GM18519 (cell line): ENCODE data around the gene PTGER3.
A peak's percentile ranks its signal among the peaks of the same experiment; 100 is the strongest.
"Not testable (repeated sequence)": the region's sequence is repeated elsewhere in the genome, so short reads cannot be mapped to it uniquely, and the experiment has no call there.

Source experiments
- ATAC-seq: cut with Tn5 transposase; IDR thresholded peaks from one replicate; pipeline ENCODE4 v1.9.1; 2021; ENCODE audit warnings: mild to moderate bottlenecking, moderate library complexity; ENCODE audit not compliant: unreplicated experiment, low FRiP score

The PTGER3 gene

DNA sequence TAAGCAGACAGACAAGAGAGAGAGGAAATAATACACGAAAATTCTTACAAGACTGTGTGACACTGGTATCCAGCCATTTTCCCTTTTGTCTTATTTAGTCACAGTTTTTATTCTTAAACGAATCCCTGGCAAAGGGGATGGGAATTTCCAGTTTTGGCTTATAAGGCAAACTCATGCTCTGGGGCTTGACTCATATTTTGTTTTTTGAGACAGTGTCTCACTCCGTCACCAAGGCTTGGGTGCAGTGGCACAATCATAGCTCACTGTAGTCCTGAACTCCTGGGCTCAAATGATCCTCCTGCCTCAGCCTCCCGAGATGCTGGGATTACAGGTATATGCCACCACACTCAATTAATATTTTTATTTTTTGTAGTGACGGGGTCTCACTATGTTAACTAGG is 31.9 kb downstream of the PTGER3 start:
- no peak for ATAC-seq

DNA sequence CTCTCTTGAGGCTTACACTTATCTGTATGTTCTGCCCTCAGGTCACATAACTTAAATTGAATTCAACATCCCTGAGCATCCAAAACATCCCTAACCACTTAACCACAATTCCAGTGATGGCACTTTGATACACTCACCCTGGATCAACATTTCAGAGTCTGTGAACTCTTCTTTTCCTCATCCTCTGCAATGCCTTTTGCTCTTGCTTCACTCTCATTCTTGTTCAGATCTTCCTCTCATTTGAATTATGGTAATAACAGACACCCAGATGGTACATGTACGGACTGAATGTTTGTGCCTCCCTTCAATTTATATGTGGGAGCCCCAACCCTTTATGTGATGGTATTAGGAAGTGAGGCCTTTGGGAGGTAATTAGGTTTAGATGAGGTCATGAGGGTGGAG is 33.4 kb downstream of the PTGER3 start:
- no peak for ATAC-seq

DNA sequence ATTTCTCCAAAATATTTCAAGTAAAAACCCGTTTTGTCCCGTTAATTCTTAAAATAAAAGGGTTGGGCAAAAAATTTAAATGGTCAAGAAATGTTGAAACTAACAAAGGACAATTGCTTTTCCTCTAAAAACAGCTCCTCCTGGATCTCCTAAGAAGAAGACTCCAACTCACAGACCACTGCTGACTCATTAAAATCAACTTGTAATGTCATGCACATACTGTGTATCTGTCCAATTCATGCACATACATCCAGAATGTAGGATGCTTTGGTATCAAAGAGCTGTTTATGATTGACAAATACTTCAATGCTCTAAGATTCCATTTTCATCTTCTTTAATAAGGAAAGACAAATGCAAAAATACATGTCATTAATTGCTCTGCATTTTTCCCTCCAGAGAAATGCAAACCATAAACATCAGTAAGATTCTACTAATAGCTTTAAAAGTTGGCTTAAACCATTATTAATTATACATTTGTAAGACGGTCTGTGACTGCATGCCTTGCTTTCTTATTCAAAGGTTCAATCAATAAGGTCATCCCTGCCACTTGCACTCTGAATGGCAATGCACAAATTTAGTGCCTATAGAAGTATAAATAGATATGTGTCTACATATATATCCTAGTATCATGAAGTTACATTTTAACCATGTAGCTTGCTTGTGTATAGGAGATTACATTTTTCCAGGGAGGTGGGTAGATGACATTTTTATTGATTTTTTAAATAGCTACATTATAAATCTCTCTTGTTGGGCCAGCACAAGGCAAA is 44.7 kb downstream of the PTGER3 start:
- no peak for ATAC-seq

DNA sequence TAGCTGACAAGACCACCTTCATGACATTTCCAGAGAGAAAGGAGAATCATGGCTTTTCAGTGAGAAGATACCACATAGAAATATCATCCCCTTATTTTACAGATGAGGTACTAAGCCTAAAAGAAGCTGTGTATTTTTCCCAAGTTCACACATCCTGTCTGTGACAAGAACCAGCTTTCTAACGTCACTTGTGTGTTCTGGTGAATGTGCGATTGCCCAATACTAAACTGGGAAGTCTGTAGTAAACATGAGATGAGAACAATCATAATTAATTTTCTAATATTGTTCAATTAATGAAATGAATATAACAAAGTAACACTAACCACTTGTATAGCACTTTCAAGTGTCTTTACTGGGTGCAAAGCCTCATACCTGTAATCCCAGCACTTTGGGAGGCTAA is 46.0 kb downstream of the PTGER3 start:
- ATAC-seq = no peak

DNA sequence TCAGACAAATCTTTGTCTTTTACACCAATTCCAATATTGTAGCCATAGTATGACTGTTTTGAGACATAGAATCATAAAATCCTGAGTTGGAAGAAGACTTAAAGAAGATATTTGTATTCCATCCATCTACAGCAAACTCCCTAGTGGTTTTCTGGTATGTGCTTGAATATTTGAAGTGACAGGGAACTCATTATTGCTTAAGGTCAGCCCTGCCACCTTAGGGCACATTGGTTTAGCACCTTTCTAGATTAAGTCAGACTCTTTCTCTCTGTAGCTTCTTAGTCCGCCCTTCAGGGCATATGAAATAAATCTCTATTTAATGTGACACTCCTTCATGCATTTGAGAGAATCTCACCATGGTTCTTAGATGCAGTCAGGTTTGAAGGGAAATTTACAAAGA is 49.8 kb downstream of the PTGER3 start:
- ATAC-seq = no peak

DNA sequence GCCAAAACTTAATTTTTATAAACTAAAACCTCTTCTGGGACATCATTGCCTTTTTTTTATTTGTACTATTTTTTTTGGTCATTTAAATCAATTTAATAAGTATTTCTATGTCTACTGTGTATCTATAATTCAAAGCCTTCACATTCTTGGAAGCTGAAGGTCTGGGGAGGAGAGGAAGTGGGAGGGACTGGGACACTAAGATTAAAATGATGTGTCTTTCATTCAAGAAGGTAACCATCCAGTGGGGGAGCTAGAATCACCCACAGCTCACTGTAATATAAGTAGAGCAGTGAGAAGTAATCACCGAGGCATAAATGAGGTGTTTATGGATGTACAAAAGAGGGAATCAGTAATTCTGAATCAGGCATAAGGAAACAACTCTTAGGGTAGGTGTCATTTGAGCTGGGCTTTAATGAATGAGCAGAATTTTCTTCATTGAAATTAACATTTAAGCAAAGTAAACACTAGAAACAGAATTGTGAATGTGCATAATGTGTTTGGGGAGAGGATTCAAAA is 52.8 kb downstream of the PTGER3 start:
- no peak for ATAC-seq

DNA sequence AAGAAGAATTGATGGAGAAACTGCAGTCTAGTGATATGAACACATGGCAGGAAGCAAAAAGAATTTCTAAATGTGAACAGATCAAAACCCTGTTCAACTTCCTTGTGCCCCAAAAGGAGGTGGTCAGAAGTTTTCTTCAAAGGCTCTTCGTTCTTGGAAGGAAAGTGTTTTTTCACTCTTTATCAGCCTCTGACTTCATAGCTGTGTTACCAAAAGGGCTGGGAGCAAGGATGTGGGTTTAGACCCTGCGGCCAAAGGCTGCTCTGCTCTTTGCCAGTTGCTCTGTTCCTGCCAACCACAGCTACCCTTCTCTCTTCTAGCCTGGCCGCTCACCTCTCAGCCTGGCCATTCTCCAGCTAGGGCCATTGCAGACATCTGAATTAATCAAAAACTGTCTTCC is 53.8 kb downstream of the PTGER3 start:
- ATAC-seq = no peak

DNA sequence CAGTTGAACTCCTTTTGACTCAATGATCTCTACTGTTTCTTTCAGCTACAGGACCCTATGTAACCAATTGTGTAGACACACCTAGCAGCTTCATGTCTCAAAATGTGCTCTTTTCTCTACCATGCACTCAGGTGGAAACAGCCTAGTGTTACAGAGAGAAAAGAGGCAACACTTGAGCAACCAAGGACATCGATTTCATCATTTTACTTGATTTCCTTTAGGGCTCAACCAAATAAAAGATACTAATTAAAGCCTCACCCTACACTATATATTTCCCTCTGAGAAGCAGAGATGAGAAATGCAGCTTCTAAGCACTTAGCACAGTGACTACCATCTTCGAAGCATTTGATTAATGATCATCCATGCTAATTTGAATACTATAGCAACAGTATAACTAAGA is 55.1 kb downstream of the PTGER3 start:
- ATAC-seq = no peak

DNA sequence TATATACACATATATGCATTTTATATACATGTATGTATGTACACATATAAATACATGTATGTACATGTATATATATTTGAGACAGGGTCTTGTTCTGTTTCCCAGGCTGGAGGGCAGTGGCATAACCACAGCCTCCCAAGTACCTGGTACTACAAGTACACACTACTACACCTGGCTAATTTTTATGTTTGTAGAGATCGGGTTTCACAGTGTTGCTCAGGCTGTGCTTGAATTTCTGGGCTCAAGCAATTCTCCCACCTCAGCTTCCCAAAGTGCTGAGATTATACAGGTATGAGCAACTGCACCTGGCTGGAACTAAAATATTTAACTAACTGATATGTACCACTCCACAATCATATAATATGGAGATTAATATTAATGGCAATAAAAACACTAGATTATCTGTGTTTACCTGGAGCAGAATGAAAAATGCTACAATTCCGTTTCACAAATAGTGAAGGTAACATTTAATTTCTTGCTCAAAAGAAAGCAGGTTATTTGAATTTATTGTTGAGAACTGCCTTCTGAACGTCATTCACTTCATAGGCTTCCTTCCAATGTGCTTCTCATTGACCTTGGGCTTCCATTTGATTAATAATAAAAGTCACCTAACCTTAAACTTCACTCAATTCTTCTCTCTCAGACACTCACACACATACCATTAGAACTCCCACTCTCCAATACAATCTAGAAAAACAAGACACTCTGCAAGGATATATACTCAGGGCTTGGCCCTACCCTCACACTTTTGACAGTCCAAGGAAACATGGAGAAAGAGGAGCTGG is 57.0 kb downstream of the PTGER3 start:
- no peak for ATAC-seq

DNA sequence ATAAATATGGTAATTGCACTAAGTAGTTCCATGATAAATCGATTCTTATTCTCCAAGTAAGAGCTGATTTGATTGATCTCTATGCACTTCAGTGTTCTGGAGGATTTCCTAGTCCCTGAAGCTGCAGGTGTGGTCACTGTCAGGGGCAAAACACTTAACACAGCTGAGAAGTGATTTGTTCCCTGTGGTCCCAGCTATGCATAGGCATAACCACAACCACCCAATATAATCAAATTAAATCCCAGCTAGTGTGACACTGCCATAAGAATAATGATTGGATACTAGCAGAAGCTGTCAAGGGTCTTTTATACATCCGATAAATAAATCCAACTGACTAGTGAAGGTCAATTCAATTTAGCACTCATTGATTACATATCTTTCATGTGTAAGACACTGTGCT is 60.1 kb downstream of the PTGER3 start:
- no peak for ATAC-seq

DNA sequence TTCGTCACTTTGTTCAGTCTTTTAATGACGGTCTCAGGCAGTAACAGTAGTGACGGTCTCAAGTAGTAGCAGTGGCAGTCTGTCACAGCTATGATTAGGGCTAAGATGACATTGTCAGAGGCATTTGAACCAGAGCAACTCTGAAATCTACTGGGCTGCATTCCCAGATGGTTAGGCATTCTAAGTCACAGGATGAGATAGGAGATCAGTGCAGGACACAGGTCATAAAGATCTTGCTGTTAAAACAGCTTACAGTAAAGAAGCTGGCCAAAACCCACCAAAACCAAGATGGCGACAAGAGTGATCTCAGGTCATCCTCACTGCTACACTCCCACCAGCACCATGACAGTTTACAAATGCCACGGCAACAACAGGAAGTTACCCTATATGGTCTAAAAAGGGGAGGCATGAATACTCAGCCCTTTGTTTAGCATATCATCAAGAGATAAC is 61.8 kb downstream of the PTGER3 start:
- ATAC-seq = not testable (repeated sequence)

DNA sequence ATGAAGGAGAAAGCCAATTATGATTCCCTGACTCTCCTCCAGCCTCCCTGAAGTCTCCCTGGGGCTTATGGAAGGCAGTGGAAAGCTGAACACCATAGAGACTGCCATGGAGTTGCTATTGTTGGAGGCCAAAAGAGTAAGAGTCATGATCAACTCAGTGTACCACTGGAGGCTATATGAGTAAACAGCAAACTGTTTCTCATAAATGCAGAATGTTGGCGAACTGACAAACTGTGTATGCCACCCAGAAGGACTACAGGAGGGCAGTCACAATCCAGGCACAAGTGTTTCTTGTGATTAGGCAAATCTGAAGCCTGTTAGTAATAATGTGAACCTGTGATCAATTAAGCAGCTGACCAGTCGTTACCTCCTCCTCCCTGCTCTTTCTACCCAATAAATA is 62.3 kb downstream of the PTGER3 start:
- not testable (repeated sequence) for ATAC-seq

DNA sequence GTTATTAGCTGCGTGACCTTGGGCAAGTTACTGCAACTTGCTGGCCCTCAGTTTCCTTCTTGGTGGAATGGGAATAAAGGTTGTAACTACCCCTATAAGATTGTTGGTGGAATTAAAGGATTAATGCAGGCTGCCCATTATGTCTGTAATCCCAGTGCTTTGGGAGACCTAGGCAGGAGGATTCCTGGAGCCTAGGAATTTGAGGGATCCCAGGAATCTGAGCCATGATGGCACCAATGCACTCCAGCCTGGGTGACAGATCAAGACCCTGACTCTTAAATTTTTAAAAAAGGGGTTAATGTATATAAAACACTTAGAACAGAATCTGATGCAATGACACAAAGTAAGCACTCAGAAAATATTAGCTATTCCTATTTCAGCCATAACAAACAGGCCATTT is 67.3 kb downstream of the PTGER3 start:
- ATAC-seq = no peak

DNA sequence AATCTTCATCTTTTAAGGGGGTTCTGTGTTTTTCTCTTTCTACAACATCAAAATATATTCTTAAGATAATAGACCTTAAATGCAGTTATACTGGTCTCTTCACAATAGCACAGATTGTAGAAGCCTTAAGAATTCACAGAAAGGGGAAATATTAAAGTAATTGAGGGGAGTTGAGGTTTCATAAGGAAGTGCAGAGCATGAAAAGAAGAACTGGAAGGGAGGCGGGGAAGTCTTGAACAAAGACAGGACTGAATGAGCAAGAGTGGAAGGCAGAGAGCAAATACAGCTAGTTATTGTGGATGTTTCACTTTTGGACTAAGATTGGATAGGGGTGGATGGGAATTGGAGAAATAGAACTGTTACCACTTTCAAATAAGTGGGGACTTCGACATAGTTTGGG is 67.7 kb downstream of the PTGER3 start:
- ATAC-seq = no peak

DNA sequence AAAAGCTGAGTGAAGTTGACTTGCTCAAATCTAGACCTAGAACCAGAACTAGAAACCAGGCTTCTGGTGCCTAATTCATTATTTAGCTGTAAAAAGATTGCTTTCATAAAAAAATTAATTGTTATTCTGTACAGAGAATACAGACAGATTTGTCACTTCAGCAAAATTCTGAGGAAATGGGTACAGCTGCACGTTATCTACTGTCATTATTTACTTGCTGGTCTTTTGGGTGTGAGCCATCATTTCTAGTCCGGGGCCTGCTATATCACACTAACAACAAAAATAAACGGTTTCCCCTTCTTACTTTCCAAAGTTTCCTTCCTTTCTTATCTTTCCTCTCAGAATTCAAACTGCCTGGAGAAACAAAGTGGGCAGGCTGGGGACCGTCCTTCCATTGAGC is 68.3 kb downstream of the PTGER3 start:
- ATAC-seq = no peak

DNA sequence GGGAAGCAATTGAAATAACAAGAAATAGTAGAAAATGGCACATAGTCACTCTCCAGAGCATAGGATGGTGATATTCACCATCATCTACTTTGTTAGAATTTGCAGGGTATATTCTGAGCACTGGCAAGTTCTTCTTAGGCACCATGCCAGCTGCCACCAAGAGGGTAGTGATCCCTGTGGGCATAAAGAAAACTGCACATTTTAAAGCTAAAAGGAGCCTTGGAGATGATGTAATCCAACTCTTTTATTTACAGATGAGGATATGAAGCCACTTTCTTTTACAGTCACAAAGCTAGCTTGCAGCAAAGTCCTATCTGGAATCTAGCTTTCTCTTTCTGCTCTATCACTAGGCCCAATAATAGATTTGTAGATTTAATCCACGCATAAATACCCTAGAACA is 69.0 kb downstream of the PTGER3 start:
- ATAC-seq = no peak

DNA sequence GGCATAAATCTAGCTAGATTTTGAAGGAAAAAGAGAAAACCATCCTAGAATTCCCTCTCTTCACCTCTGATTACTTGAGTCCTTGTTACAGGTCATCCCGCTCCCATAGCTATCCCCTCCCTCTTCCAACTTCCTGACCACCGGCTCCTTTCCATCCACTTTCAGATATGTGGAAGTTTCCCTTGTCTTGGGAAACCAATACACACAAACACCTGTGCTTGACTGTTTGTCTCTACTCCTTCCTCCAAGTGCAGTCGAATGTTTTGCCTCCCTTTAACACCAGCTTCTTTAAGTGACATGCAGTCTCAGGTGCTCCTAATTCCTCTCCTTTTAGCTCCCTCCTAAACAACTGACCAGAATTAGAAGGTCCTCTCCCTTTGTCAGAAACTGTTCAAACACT is 70.0 kb downstream of the PTGER3 start:
- ATAC-seq = no peak

DNA sequence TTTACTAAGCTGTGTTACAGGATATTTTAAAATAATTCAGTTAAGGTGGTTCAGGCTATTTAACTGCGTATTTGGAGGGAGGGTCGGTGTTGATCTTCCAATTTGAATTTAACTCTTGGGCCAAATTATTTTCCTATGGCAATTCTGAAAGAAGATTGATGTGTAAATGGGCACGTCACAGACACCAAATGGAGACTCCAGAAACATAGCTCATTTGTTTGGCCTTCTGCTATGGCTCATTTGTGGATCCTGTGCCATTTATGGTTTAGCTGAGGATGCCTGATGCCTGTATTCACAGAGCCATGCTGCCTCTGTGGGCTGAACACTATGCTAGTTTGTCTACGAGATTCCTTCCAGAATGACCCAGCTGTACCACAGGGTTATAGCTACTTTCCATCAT is 70.6 kb downstream of the PTGER3 start:
- no peak for ATAC-seq

DNA sequence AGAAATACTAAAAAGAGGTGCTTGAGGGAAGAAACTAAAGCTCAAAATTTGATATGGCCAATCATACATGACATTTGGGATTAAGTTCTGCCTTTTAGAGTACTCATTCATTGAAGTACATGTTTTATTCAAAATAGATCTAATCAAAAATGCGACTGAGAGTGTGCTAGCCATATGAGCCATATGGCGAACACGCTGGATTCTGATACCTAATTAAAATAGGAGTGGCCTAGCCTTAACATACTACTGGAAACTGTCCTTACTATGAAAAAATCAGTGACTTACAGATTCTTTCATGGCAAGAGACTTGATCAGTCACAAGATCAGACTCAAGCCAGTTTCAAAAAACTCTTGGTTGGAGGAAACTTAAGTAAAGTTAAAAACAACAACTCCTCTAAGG is 73.9 kb downstream of the PTGER3 start:
- ATAC-seq = no peak

DNA sequence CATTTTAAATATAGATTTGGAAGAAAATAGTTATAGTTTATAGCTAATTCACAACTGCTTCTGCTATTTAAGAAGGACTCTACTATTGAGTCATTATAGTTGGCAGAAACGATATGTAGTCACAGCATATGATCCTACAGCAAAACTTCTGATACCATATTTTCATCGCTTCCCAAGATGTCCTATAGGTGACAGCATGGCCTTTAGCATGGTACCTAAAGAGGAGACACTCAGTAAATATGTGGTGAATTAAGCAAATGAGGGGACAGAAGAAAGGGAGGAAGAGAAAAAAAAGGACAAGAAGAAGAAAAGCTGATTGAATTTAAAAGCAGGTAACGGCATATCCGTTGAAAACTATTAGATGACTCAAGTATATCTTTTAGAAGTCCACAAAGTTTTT is 77.2 kb downstream of the PTGER3 start:
- ATAC-seq = no peak

DNA sequence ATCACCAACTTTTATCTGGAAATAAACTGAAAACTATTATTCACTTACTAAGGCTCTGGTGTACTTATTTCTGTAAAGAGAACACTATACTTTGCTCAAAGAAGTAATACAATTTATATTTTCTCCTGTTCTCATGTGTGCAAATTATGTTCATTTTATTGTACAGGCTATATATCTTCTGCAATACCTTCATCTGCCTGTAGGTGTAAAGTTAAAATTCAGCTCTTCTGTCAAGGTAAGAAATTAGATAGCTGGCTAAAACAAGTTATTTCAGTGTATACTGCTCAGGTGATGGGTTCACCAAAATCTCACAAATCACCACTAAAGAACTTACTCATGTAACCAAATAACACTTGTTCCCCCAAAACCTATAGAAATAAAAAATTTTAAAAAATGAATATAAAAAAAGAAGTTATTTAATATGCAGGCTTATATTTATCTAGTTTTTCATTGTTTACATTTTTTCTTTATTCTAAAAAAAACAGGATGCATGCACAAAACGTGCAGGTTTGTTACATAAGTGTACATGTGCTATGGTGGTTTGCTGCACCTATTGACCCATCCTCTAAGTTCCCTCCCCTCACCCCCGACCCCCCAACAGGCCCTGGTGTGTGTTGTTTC is 81.5 kb downstream of the PTGER3 start:
- ATAC-seq = peak; percentile 75
